HL-60 (cell line): ENCODE results near the gene LGALS7.

Experiments
- DNase-seq, 2 experiments: peaks; one replicate each; pipeline ENCODE4 v3.0.0-alpha.2; 2010 to 2020; ENCODE audit warnings: low read depth in 1 of 2, low spot score in 1 of 2
- H3K27ac ChIP-seq: fragments of 250-450 bp; sonication (Bioruptor Pico); replicated peaks from 2 replicates; pipeline ENCODE4 v1.5.1; 2020; ENCODE audit warnings: mild to moderate bottlenecking, moderate library complexity
- H3K27me3 ChIP-seq: fragments of 250-450 bp; sonication (Bioruptor Pico); 2 replicates; pipeline ENCODE4 v1.5.1; 2021; ENCODE audit warnings: mild to moderate bottlenecking, moderate library complexity; ENCODE audit not compliant: insufficient read depth, poor library complexity, severe bottlenecking
- H3K4me3 ChIP-seq: replicated peaks from 2 replicates; pipeline ENCODE4 v1.5.1; 2011; ENCODE audit warnings: mild to moderate bottlenecking, control low read depth, low read length; ENCODE audit not compliant: insufficient read depth
- GABPA ChIP-seq: IDR thresholded peaks from 2 replicates; pipeline ENCODE4 v1.6.1; 2012; ENCODE audit warnings: low read depth
- POLR2AphosphoS5 ChIP-seq: IDR thresholded peaks from 2 replicates; pipeline ENCODE4 v1.6.1; 2012; ENCODE audit warnings: low read depth
- REST ChIP-seq: IDR thresholded peaks from 2 replicates; pipeline ENCODE4 v1.6.1; 2012; ENCODE audit warnings: low read depth; ENCODE audit not compliant: insufficient replicate concordance
- SPI1 ChIP-seq: IDR thresholded peaks from 2 replicates; pipeline ENCODE4 v1.6.1; 2012; ENCODE audit warnings: low read depth, mild to moderate bottlenecking, borderline replicate concordance
- TF ChIP-seq, protein P1 (sequence below): IDR thresholded peaks from one replicate; pipeline ENCODE4 v1.5.1; 2011; ENCODE audit warnings: low read length, control low read depth, inconsistent platforms; ENCODE audit not compliant: insufficient read depth

The LGALS7 gene

GRCh38 chr19:38812841-38813320 is 39.6 kb upstream of the LGALS7 start, which contains the start of gene LGALS4:
Gene LGALS4, minus strand, starts transcription at chr19:38812945. Its CDS starts 59 bp downstream, at chr19:38812886.
- Histone ChIP-seq H3K27ac (no peak within 1 kb of the TSS), H3K4me3 (no peak within 1 kb of the TSS), H3K27me3 (no peaks in the 10 kb centered on the region)
- DNase-seq: no peak
- TF ChIP-seq, protein P1, sequence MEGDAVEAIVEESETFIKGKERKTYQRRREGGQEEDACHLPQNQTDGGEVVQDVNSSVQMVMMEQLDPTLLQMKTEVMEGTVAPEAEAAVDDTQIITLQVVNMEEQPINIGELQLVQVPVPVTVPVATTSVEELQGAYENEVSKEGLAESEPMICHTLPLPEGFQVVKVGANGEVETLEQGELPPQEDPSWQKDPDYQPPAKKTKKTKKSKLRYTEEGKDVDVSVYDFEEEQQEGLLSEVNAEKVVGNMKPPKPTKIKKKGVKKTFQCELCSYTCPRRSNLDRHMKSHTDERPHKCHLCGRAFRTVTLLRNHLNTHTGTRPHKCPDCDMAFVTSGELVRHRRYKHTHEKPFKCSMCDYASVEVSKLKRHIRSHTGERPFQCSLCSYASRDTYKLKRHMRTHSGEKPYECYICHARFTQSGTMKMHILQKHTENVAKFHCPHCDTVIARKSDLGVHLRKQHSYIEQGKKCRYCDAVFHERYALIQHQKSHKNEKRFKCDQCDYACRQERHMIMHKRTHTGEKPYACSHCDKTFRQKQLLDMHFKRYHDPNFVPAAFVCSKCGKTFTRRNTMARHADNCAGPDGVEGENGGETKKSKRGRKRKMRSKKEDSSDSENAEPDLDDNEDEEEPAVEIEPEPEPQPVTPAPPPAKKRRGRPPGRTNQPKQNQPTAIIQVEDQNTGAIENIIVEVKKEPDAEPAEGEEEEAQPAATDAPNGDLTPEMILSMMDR: no peak
- TF ChIP-seq POLR2AphosphoS5 (no peak), REST (no peak), SPI1 (peak; percentile 65; the same call in 1 of the 2 replicates)

DNA sequence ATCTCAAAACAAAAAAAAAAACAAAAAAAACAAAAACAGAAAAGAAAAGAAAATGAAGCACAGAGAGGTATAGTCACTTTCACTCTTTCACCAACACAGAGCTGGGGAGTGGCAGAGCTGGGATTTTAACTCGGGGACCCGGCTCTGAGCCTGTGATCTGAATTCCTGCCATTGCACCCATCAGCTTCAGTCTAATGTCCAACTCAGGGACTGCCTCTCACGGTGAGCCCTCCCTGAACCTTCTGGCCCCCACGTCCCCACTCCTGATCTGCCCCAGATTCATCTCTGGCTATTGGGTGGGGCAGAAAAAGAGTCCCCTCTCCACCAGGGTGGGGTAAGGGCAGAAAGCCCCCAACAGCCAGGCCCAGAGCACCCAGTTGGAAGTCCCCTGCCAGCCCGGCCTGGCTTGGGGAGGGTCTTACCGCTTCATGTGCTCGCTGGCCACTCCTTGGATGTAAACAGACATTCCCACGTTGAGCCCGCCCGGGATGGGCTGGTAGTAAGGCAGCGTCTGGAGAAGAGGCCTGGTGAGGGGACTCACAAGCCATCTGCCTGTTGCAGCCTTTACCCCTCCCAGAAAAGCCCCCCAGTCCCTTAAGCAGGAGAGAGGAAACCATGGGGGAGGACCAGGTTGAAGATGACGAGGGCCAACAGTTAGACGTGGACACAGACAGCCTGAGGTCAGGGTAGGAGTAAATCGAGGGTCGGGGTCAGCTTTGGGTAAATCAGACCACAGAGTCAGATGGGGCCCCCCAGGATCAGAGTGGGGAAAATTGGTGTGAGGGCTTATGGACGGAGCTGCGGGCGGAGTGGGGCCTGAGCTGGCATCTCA is 38.9 kb upstream of the LGALS7 start:
- H3K4me3 ChIP-seq: no peak overlapping the region
- no peak for DNase-seq
- no peak for TF ChIP-seq SPI1
- no peak for TF ChIP-seq REST
- TF ChIP-seq, protein P1: no peak
- TF ChIP-seq GABPA: no peak
- no peak for TF ChIP-seq POLR2AphosphoS5
- no peak overlapping the region for H3K27ac ChIP-seq
- no peaks in the 10 kb centered on the region for H3K27me3 ChIP-seq

- no peak for DNase-seq
- TF ChIP-seq POLR2AphosphoS5 (no peak), SPI1 (no peak), GABPA (no peak), REST (no peak)
- TF ChIP-seq, protein P1: no peak
- H3K27ac ChIP-seq: no peak overlapping the region
- no peaks in the 10 kb centered on the region for H3K27me3 ChIP-seq
- no peak overlapping the region for H3K4me3 ChIP-seq
Measured at GRCh38 chr19:38809592-38810252, 36.4 kb upstream of the LGALS7 start.
